Activated CD4-positive, alpha-beta T cell treated with anti-CD3 and anti-CD28 coated beads for 36 hours (primary cell): ENCODE results near the gene NFKB1. TPM values are rescaled to one million over a fixed set of nuclear protein-coding genes. Genes with fewer than 3 reads are reported as not detected.
A peak's percentile ranks its signal among the peaks of the same experiment; 100 is the strongest.

ENCODE experiments used
- ATAC-seq: fragments of 200-7000 bp; cut with Tn5 transposase; one replicate; pipeline ENCODE4 v1.10.0; 2021; ENCODE audit warnings: mild to moderate bottlenecking, moderate library complexity
- CTCF ChIA-PET: fragments of 350-600 bp; sonication (Branson Sonifier 250); formaldehyde crosslinking; loops from one replicate; lab custom pipeline; 2021; ENCODE audit warnings: antibody characterized with exemption; lab: Charles Lee
- POLR2A ChIA-PET: fragments of 350-600 bp; sonication (Branson Sonifier 250); formaldehyde crosslinking; loops from one replicate; lab custom pipeline; 2021; ENCODE audit warnings: antibody characterized with exemption, inconsistent platforms; lab: Charles Lee
- DNase-seq: peaks from one replicate; pipeline ENCODE4 v3.0.0-alpha.2; 2020
- H3K27ac Mint-ChIP-seq: one replicate; pipeline ENCODE4 v1.8.0; 2021; ENCODE audit warnings: mixed read lengths
- H3K27me3 Mint-ChIP-seq: one replicate; pipeline ENCODE4 v1.8.0; 2021; ENCODE audit warnings: mixed read lengths
- H3K36me3 Mint-ChIP-seq: one replicate; pipeline ENCODE4 v1.8.0; 2021; ENCODE audit warnings: low read depth, mixed read lengths
- H3K4me1 Mint-ChIP-seq: one replicate; pipeline ENCODE4 v1.8.0; 2021; ENCODE audit warnings: mixed read lengths
- H3K4me3 Mint-ChIP-seq: one replicate; pipeline ENCODE4 v1.8.0; 2021; ENCODE audit warnings: mild to moderate bottlenecking, moderate library complexity, mixed read lengths
- H3K9me3 Mint-ChIP-seq: one replicate; pipeline ENCODE4 v1.8.0; 2021; ENCODE audit warnings: low read depth, mixed read lengths
- intact Hi-C, 2 experiments: fragments of 100-400 bp; cut with DNase I in 1 of 2; cut with micrococcal nuclease in 1 of 2; formaldehyde crosslinking; loops; one replicate each; pipeline versions ENCODE4 v1.14.2 to v1.15.1; 2022 to 2024; cut with DNase I, micrococcal nuclease
- total RNA-seq, 2 experiments: library from RNA; stranded (reverse); gene quantifications; one replicate each; pipeline ENCODE4 v1.2.3, GENCODE V29; 2021

The NFKB1 gene
- 100 to 1,000 TPM; 167 to 174 TPM for total RNA-seq

- Mint-ChIP-seq H3K9me3 (peaks cover 4% of the 10 kb centered on the region), H3K4me3 (peak within 1 kb of the TSS; percentile 97), H3K27me3 (no peaks in the 10 kb centered on the region), H3K36me3 (peaks cover 26% of the 10 kb centered on the region), H3K4me1 (peaks cover 26% of the 10 kb centered on the region), H3K27ac (peak within 1 kb of the TSS; percentile 96)
- ChIA-PET POLR2A (interaction anchor here (0.6 to 1.0 kb wide), 4 partner anchors 48 to 1480 kb away, joined by 3 to 4 read pairs (median 3); no protein-coding TSS in a partner anchor), CTCF (interaction anchor here (0.5 to 1.4 kb wide), 8 partner anchors 12 to 119 kb away, joined by 3 to 6 read pairs (median 4); no protein-coding TSS in a partner anchor)
- peak; percentile 88 for DNase-seq
- ATAC-seq: peak; percentile 72
- intact Hi-C loops: loop anchor here (1.0 to 5.0 kb wide), 10 partner anchors 36 to 1154 kb away; partner anchors contain the start of genes PPP3CA (in 1 of the 2) and UBE2D3 (in 1 of the 2)
Observed at GRCh38 chr4:102500696-102501446, at the start of gene NFKB1. NFKB1 (plus strand) TSS chr4:102501359; CDS start chr4:102525519, 24,160 bp downstream.

GRCh38 chr4:102452854-102453253 lies 48.3 kb upstream of the NFKB1 start:
- Mint-ChIP-seq H3K27ac (peak overlapping the region; percentile 34), H3K4me1 (peaks cover 59% of the 10 kb centered on the region), H3K27me3 (no peaks in the 10 kb centered on the region), H3K36me3 (no peaks in the 10 kb centered on the region), H3K9me3 (no peaks in the 10 kb centered on the region), H3K4me3 (no peak overlapping the region)
- intact Hi-C loops: loop anchor here in 1 of 2 experiments (5.0 kb wide), 1 partner anchor 49 kb away; the partner anchor contains the start of gene NFKB1
- no peak for ATAC-seq
- ChIA-PET POLR2A (interaction anchor here (0.6 kb wide), 1 partner anchor 48 kb away, joined by 3 read pairs; no protein-coding TSS in a partner anchor), CTCF (interaction anchor here (0.6 to 1.0 kb wide), 2 partner anchors 21 to 168 kb away, joined by 3 read pairs; no protein-coding TSS in a partner anchor)
- DNase-seq: no peak

GRCh38 chr4:102453827-102454226 lies 47.3 kb upstream of the NFKB1 start:
- DNase-seq: no peak
- intact Hi-C loops: loop anchor here in 1 of 2 experiments (5.0 kb wide), 1 partner anchor 48 kb away; the partner anchor contains the start of gene NFKB1
- CTCF ChIA-PET: interaction anchor here (0.8 to 1.1 kb wide), 5 partner anchors 13 to 599 kb away, joined by 3 to 4 read pairs (median 3); no protein-coding TSS in a partner anchor
- Mint-ChIP-seq H3K9me3 (no peaks in the 10 kb centered on the region), H3K27ac (peak overlapping the region; percentile 47), H3K4me3 (no peak overlapping the region), H3K36me3 (no peaks in the 10 kb centered on the region), H3K27me3 (no peaks in the 10 kb centered on the region), H3K4me1 (peaks cover 55% of the 10 kb centered on the region)
- POLR2A ChIA-PET: no interaction called here
- no peak for ATAC-seq

GRCh38 chr4:102454268-102454667 lies 46.9 kb upstream of the NFKB1 start:
- intact Hi-C loops: loop anchor here in 1 of 2 experiments (5.0 kb wide), 1 partner anchor 48 kb away; the partner anchor contains the start of gene NFKB1
- no peak for ATAC-seq

GRCh38 chr4:102454981-102455685 lies 46.0 kb upstream of the NFKB1 start:
- ATAC-seq (no peak), DNase-seq (no peak)
- H3K27ac Mint-ChIP-seq: peak overlapping the region; percentile 53
- CTCF ChIA-PET: interaction anchor here (0.6 kb wide), 1 partner anchor 173 kb away, joined by 3 read pairs; no protein-coding TSS in a partner anchor
- H3K4me1 Mint-ChIP-seq: peaks cover 48% of the 10 kb centered on the region
- peaks cover 5% of the 10 kb centered on the region for H3K9me3 Mint-ChIP-seq
- H3K4me3 Mint-ChIP-seq: no peak overlapping the region
- no peaks in the 10 kb centered on the region for H3K27me3 Mint-ChIP-seq
- intact Hi-C loops: loop anchor here in 1 of 2 experiments (5.0 kb wide), 1 partner anchor 47 kb away; the partner anchor contains the start of gene NFKB1
- no peaks in the 10 kb centered on the region for H3K36me3 Mint-ChIP-seq
- POLR2A ChIA-PET: no interaction called here

More at GRCh38 chr4:102454268-102454667, 46.9 kb upstream of the NFKB1 start:
- Mint-ChIP-seq H3K36me3 (no peaks in the 10 kb centered on the region), H3K9me3 (no peaks in the 10 kb centered on the region), H3K27ac (no peak overlapping the region), H3K4me1 (peaks cover 55% of the 10 kb centered on the region), H3K4me3 (no peak overlapping the region), H3K27me3 (no peaks in the 10 kb centered on the region)
- ChIA-PET POLR2A (no interaction called here), CTCF (interaction anchor here (0.8 to 1.1 kb wide), 5 partner anchors 14 to 598 kb away, joined by 3 to 4 read pairs (median 3); no protein-coding TSS in a partner anchor)
- DNase-seq: no peak

GRCh38 chr4:102455750-102456149 lies 45.4 kb upstream of the NFKB1 start:
- H3K27me3 Mint-ChIP-seq: no peaks in the 10 kb centered on the region
- CTCF ChIA-PET: no interaction called here
- H3K36me3 Mint-ChIP-seq: peaks cover 2% of the 10 kb centered on the region
- H3K27ac Mint-ChIP-seq: peak overlapping the region; percentile 53
- intact Hi-C loops: no loop called here
- POLR2A ChIA-PET: no interaction called here
- no peak for DNase-seq
- peaks cover 43% of the 10 kb centered on the region for H3K4me1 Mint-ChIP-seq
- no peak for ATAC-seq
- no peak overlapping the region for H3K4me3 Mint-ChIP-seq
- peaks cover 7% of the 10 kb centered on the region for H3K9me3 Mint-ChIP-seq

GRCh38 chr4:102466298-102466697 lies 34.9 kb upstream of the NFKB1 start:
- Mint-ChIP-seq H3K9me3 (peaks cover 11% of the 10 kb centered on the region), H3K27ac (no peak overlapping the region), H3K36me3 (no peaks in the 10 kb centered on the region), H3K4me3 (no peak overlapping the region), H3K4me1 (peaks cover 24% of the 10 kb centered on the region), H3K27me3 (no peaks in the 10 kb centered on the region)
- ChIA-PET POLR2A (no interaction called here), CTCF (interaction anchor here (1.2 kb wide), 1 partner anchor 35 kb away, joined by 4 read pairs; no protein-coding TSS in a partner anchor)
- intact Hi-C loops: no loop called here
- ATAC-seq (no peak), DNase-seq (no peak)

- intact Hi-C loops: no loop called here
- no peak overlapping the region for H3K4me3 Mint-ChIP-seq
- ChIA-PET POLR2A (no interaction called here), CTCF (interaction anchor here (0.6 to 1.2 kb wide), 3 partner anchors 16 to 242 kb away, joined by 3 to 4 read pairs (median 4); no protein-coding TSS in a partner anchor)
- H3K4me1 Mint-ChIP-seq: peaks cover 22% of the 10 kb centered on the region
- no peaks in the 10 kb centered on the region for H3K27me3 Mint-ChIP-seq
- no peak overlapping the region for H3K27ac Mint-ChIP-seq
- ATAC-seq (no peak), DNase-seq (no peak)
- H3K9me3 Mint-ChIP-seq: no peaks in the 10 kb centered on the region
- H3K36me3 Mint-ChIP-seq: no peaks in the 10 kb centered on the region
Observed at GRCh38 chr4:102469806-102470205, 31.4 kb upstream of the NFKB1 start.

- intact Hi-C loops: no loop called here
- Mint-ChIP-seq H3K27me3 (no peaks in the 10 kb centered on the region), H3K27ac (no peak overlapping the region), H3K9me3 (peaks cover 13% of the 10 kb centered on the region), H3K4me1 (peaks cover 10% of the 10 kb centered on the region), H3K36me3 (peaks cover 4% of the 10 kb centered on the region), H3K4me3 (no peak overlapping the region)
- no peak for ATAC-seq
- ChIA-PET CTCF (no interaction called here), POLR2A (no interaction called here)
- DNase-seq: no peak
Observed at GRCh38 chr4:102472441-102473013, 28.6 kb upstream of the NFKB1 start.

- POLR2A ChIA-PET: no interaction called here
- Mint-ChIP-seq H3K4me1 (peaks cover 10% of the 10 kb centered on the region), H3K27ac (no peak overlapping the region), H3K27me3 (no peaks in the 10 kb centered on the region), H3K4me3 (no peak overlapping the region), H3K36me3 (peaks cover 4% of the 10 kb centered on the region), H3K9me3 (peaks cover 13% of the 10 kb centered on the region)
- CTCF ChIA-PET: interaction anchor here (1.0 to 1.1 kb wide), 2 partner anchors 11 to 21 kb away, joined by 3 read pairs; no protein-coding TSS in a partner anchor
- intact Hi-C loops: no loop called here
- no peak for ATAC-seq
- no peak for DNase-seq
Observed at GRCh38 chr4:102473476-102473875, 27.7 kb upstream of the NFKB1 start.
